HepG2 (cell line): Measurements from ENCODE around the gene HSPB6. TPM values are rescaled to one million over a fixed set of nuclear protein-coding genes. Genes with fewer than 3 reads are reported as not detected.

Source experiments
- ASH2L ChIP-seq: fragments of 300-600, 200-600 bp; sonication (generic); IDR thresholded peaks from 2 replicates; pipeline ENCODE4 v1.7.0; 2017; ENCODE audit warnings: low read depth, mild to moderate bottlenecking, moderate library complexity, mixed read lengths, low read length; ENCODE audit not compliant: insufficient read length
- ATF1 ChIP-seq: IDR thresholded peaks from 2 replicates; pipeline ENCODE4 v1.6.1; 2016; ENCODE audit warnings: mild to moderate bottlenecking, control low read depth
- CCAR2 ChIP-seq: fragments of 200-400 bp; formaldehyde crosslinking; optimal IDR thresholded peaks from 2 replicates; pipeline ENCODE3; 2018; ENCODE audit warnings: low read depth, mild to moderate bottlenecking, low read length, moderate library complexity
- CEBPG ChIP-seq: IDR thresholded peaks from 2 replicates; pipeline ENCODE4 v1.6.1; 2016
- ELF3 ChIP-seq: IDR thresholded peaks from 2 replicates; pipeline ENCODE4 v1.6.1; 2016; ENCODE audit warnings: missing genetic modification reagents, missing compliant biosample characterization
- PRPF4 ChIP-seq: fragments of 200-400 bp; formaldehyde crosslinking; IDR thresholded peaks from 2 replicates; pipeline ENCODE4 v1.6.1; 2016; ENCODE audit warnings: low read length, low read depth; ENCODE audit not compliant: poor library complexity, severe bottlenecking
- PTBP1 ChIP-seq: fragments of 200-400 bp; formaldehyde crosslinking; IDR thresholded peaks from 2 replicates; pipeline ENCODE4 v1.6.1; 2018; ENCODE audit warnings: low read length, low read depth; ENCODE audit not compliant: poor library complexity, severe bottlenecking
- RBM22 ChIP-seq: fragments of 200-400 bp; formaldehyde crosslinking; optimal IDR thresholded peaks from 2 replicates; pipeline ENCODE3; 2017; ENCODE audit warnings: mild to moderate bottlenecking, low read length, moderate library complexity
- SSRP1 ChIP-seq: IDR thresholded peaks from 2 replicates; pipeline ENCODE4 v1.6.1; 2016; ENCODE audit warnings: control low read depth
- THYN1 ChIP-seq: sonication (generic); formaldehyde crosslinking; IDR thresholded peaks from 2 replicates; pipeline ENCODE4 v1.8.1; 2023; ENCODE audit warnings: low read depth, mild to moderate bottlenecking, moderate library complexity, missing genetic modification reagents, borderline replicate concordance
- TIGD3 ChIP-seq: sonication (generic); formaldehyde crosslinking; IDR thresholded peaks from 2 replicates; pipeline ENCODE4 v1.5.1; 2020; ENCODE audit warnings: mild to moderate bottlenecking, missing genetic modification reagents, borderline replicate concordance
- TOPORS ChIP-seq: sonication (generic); formaldehyde crosslinking; IDR thresholded peaks from 2 replicates; pipeline ENCODE4 v1.8.0; 2023; ENCODE audit warnings: mild to moderate bottlenecking, missing genetic modification reagents
- ZBTB40 ChIP-seq, 2 experiments: fragments of 450-650 bp in 1 of 2; sonication (generic) in 1 of 2; formaldehyde crosslinking in 1 of 2; IDR thresholded peaks; 2 replicates each; pipeline versions ENCODE4 v1.6.1 to v1.8.0; 2016 to 2022; ENCODE audit warnings: antibody characterized with exemption in 1 of 2, mild to moderate bottlenecking in 1 of 2, missing genetic modification reagents in 1 of 2
- ZBTB7B ChIP-seq: sonication (generic); formaldehyde crosslinking; IDR thresholded peaks from 2 replicates; pipeline ENCODE4 v1.4.0; 2020; ENCODE audit warnings: missing genetic modification reagents
- ZNF44 ChIP-seq: sonication (generic); formaldehyde crosslinking; IDR thresholded peaks from 2 replicates; pipeline ENCODE4 v1.5.1; 2020; ENCODE audit warnings: mild to moderate bottlenecking, missing genetic modification reagents
- polyA plus RNA-seq, 8 experiments: library from polyadenylated mRNA; depleted of rRNA in 3 of 8; stranded (reverse) in 7 of 8; unstranded in 1 of 8; fragments of >200 nt; fragmentation: Illumina TruSeq in 4 of 8; extraction: Trizol in 4 of 8; gene quantifications; 2 replicates each; pipeline versions ENCODE4 v1.2.1 to v1.2.3, GENCODE V29; 2011 to 2016; ENCODE audit warnings: low read depth in 4 of 8, missing spikeins in 1 of 8, mixed read lengths in 1 of 8; ENCODE audit not compliant: insufficient read depth in 1 of 8
- total RNA-seq, 5 experiments: library from RNA; depleted of rRNA; stranded (reverse); fragments of >200 nt; fragmentation: Illumina TruSeq; extraction: Trizol; gene quantifications; 2 replicates each; pipeline ENCODE4 v1.2.3, GENCODE V29; 2016; ENCODE audit warnings: low read depth in 1 of 5
- TF ChIP-seq, protein P1 (sequence below): fragments of 450-650 bp; IDR thresholded peaks from 2 replicates; pipeline ENCODE4 v1.6.1; 2017; ENCODE audit warnings: mild to moderate bottlenecking

HSPB6 gene
- total and polyA plus RNA-seq, 2 of the 13 experiments (the other 11 are each of a cell fraction or from before 2014, with no cell fraction given), result 0.18 TPM; not detected in 1

DNA sequence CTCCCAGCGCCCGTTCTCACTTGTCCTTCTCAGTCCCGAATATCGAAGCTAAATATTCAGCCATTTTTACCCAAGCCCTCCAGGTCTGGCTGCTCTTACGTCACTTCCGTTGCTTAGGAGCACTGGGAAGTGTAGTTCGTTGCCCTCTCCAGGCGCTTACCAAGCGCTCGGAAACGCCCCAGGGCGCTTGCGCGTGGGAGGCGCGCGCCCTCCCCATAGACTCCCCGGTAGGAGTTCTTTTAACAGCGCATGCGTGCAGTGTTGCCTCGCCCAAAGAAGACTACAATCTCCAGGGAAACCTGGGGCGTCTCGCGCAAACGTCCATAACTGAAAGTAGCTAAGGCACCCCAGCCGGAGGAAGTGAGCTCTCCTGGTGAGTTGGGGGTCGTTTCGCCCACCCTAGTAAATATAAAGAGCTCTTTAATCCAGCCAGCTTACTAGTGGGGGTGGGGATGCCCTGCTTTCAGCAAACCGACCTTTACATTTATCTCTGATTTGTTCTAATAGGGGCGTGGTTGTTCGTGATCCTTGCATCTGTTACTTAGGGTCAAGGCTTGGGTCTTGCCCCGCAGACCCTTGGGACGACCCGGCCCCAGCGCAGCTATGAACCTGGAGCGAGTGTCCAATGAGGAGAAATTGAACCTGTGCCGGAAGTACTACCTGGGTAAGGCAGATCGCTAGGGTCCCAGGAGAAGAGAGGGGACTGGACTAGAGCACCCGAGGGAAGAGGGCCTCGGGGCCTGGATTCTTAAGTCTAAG, 11.3 kb downstream of the HSPB6 start, which contains the start of the genes PSENEN and U2AF1L4 (continued):
- TF ChIP-seq TIGD3 (CRISPR knock-in tag), result no peak
- peak; percentile 22 for TF ChIP-seq RBM22
- no peak for TF ChIP-seq TOPORS (CRISPR knock-in tag)
- TF ChIP-seq PTBP1, result no peak
- 0 out of 2 replicates have a peak, but pooled peaks have one; percentile 12 for TF ChIP-seq ZBTB40 (IDR thresholded peaks at IDR 0.05)
- TF ChIP-seq ZBTB40 (CRISPR knock-in tag; IDR thresholded peaks at IDR 0.05), result no peak
- no peak for TF ChIP-seq SSRP1 (CRISPR knock-in tag)
- TF ChIP-seq, protein P1, sequence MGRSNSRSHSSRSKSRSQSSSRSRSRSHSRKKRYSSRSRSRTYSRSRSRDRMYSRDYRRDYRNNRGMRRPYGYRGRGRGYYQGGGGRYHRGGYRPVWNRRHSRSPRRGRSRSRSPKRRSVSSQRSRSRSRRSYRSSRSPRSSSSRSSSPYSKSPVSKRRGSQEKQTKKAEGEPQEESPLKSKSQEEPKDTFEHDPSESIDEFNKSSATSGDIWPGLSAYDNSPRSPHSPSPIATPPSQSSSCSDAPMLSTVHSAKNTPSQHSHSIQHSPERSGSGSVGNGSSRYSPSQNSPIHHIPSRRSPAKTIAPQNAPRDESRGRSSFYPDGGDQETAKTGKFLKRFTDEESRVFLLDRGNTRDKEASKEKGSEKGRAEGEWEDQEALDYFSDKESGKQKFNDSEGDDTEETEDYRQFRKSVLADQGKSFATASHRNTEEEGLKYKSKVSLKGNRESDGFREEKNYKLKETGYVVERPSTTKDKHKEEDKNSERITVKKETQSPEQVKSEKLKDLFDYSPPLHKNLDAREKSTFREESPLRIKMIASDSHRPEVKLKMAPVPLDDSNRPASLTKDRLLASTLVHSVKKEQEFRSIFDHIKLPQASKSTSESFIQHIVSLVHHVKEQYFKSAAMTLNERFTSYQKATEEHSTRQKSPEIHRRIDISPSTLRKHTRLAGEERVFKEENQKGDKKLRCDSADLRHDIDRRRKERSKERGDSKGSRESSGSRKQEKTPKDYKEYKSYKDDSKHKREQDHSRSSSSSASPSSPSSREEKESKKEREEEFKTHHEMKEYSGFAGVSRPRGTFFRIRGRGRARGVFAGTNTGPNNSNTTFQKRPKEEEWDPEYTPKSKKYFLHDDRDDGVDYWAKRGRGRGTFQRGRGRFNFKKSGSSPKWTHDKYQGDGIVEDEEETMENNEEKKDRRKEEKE, result no peak
- TF ChIP-seq ATF1, result peak; percentile 91
- TF ChIP-seq THYN1, result no peak
- no peak for TF ChIP-seq CCAR2
- TF ChIP-seq CEBPG, result peak; percentile 46; the same call in 1 of the 2 replicates
- peak; percentile 52; the same call in 1 of the 2 replicates for TF ChIP-seq ZBTB7B (CRISPR knock-in tag)
- TF ChIP-seq PRPF4, result no peak
- TF ChIP-seq ZNF44 (CRISPR knock-in tag), result 0 out of 2 replicates have a peak, but pooled peaks have one; percentile 26
- TF ChIP-seq ASH2L, result peak; percentile 27
- TF ChIP-seq ELF3 (CRISPR knock-in tag), result 0 out of 2 replicates have a peak, but pooled peaks have one; percentile 34
